K562 (cell line): ENCODE data around the gene HECW1. TPM values are rescaled to one million over a fixed set of nuclear protein-coding genes. Genes with fewer than 3 reads are reported as not detected.
A peak's percentile ranks its signal among the peaks of the same experiment; 100 is the strongest.

ENCODE experiments used
- ARID1B ChIP-seq: fragments of 450-650 bp; IDR thresholded peaks from 2 replicates; pipeline ENCODE4 v1.6.1; 2016; ENCODE audit warnings: antibody characterized with exemption, mild to moderate bottlenecking, inconsistent platforms
- BRCA1 ChIP-seq, 2 experiments: fragments of 450-650 bp in 1 of 2; sonication (generic) in 1 of 2; formaldehyde crosslinking in 1 of 2; IDR thresholded peaks; 2 replicates each; pipeline versions ENCODE4 v1.5.0 to v1.6.1; 2017 to 2020; ENCODE audit warnings: mild to moderate bottlenecking in 1 of 2, missing genetic modification reagents in 1 of 2
- BRD4 ChIP-seq: fragments of 200-600 bp; sonication (generic); IDR thresholded peaks from 2 replicates; pipeline ENCODE4 v1.6.1; 2017; ENCODE audit warnings: inconsistent platforms
- COPS2 ChIP-seq: fragments of 450-650 bp; conservative IDR thresholded peaks from 2 replicates; pipeline ENCODE4 v1.6.1; 2016; ENCODE audit warnings: mild to moderate bottlenecking, moderate library complexity
- DPF2 ChIP-seq: fragments of 450-650 bp; IDR thresholded peaks from 2 replicates; pipeline ENCODE4 v1.6.1; 2016
- EHMT2 ChIP-seq: fragments of 450-650 bp; IDR thresholded peaks from 2 replicates; pipeline ENCODE4 v1.6.1; 2018; ENCODE audit warnings: antibody characterized with exemption
- L3MBTL2 ChIP-seq: fragments of 450-650 bp; IDR thresholded peaks from 2 replicates; pipeline ENCODE4 v1.6.1; 2016; ENCODE audit warnings: mild to moderate bottlenecking, moderate library complexity
- MEIS2 ChIP-seq: fragments of 450-650 bp; IDR thresholded peaks from 2 replicates; pipeline ENCODE4 v1.6.1; 2014; ENCODE audit warnings: mild to moderate bottlenecking; ENCODE audit not compliant: partially characterized antibody
- NFIC ChIP-seq: fragments of 450-650 bp; IDR thresholded peaks from 2 replicates; pipeline ENCODE4 v1.6.1; 2017; ENCODE audit warnings: mild to moderate bottlenecking, inconsistent platforms
- NR2F6 ChIP-seq: fragments of 450-650 bp; formaldehyde crosslinking; IDR thresholded peaks from 2 replicates; pipeline ENCODE4 v1.4.0; 2020; ENCODE audit warnings: mild to moderate bottlenecking
- PHB ChIP-seq: fragments of 250-450 bp; sonication (Bioruptor Pico); IDR thresholded peaks from 2 replicates; pipeline ENCODE4 v1.5.0; 2021
- PHB2 ChIP-seq: fragments of 450-650 bp; IDR thresholded peaks from 2 replicates; pipeline ENCODE4 v1.6.1; 2017; ENCODE audit warnings: low read depth
- POLR2AphosphoS2 ChIP-seq: IDR thresholded peaks from 2 replicates; pipeline ENCODE4 v1.6.1; 2012; ENCODE audit warnings: low read length, improper control_type of control experiment
- POLR2AphosphoS5 ChIP-seq: IDR thresholded peaks from 2 replicates; pipeline ENCODE4 v1.6.1; 2011; ENCODE audit warnings: mild to moderate bottlenecking, low read depth, low read length, moderate library complexity; ENCODE audit not compliant: control insufficient read depth, insufficient read depth
- PURB ChIP-seq: sonication (generic); formaldehyde crosslinking; IDR thresholded peaks from 2 replicates; pipeline ENCODE4 v1.9.0; 2021; ENCODE audit warnings: low read depth, mild to moderate bottlenecking, missing genetic modification reagents
- RB1 ChIP-seq: fragments of 450-650 bp; IDR thresholded peaks from 2 replicates; pipeline ENCODE4 v1.6.1; 2017; ENCODE audit warnings: low read depth, mild to moderate bottlenecking
- RBM25 ChIP-seq: fragments of 200-400 bp; formaldehyde crosslinking; IDR thresholded peaks from 2 replicates; pipeline ENCODE4 v1.6.1; 2018; ENCODE audit warnings: low read length, low read depth, moderate library complexity; ENCODE audit not compliant: severe bottlenecking
- RFX7 ChIP-seq: fragments of 250-450 bp; sonication (Bioruptor Pico); IDR thresholded peaks from 2 replicates; pipeline ENCODE4 v1.5.1; 2021; ENCODE audit warnings: mild to moderate bottlenecking
- SNRNP70 ChIP-seq: fragments of 200-400 bp; formaldehyde crosslinking; optimal IDR thresholded peaks from 2 replicates; pipeline ENCODE3; 2017; ENCODE audit warnings: low read depth, low read length
- WHSC1 ChIP-seq: IDR thresholded peaks from one replicate; pipeline ENCODE4 v1.6.1; 2012; ENCODE audit warnings: low read length, control low read depth, inconsistent platforms
- ZNF133 ChIP-seq: fragments of 250-450 bp; sonication (Bioruptor Pico); IDR thresholded peaks from 2 replicates; pipeline ENCODE4 v1.4.0; 2020; ENCODE audit warnings: mild to moderate bottlenecking
- ZNF224 ChIP-seq: sonication (generic); formaldehyde crosslinking; IDR thresholded peaks from 2 replicates; pipeline ENCODE4 v1.8.0; 2022; ENCODE audit warnings: mild to moderate bottlenecking, missing genetic modification reagents
- ZNF551 ChIP-seq: fragments of 250-450 bp; sonication (Bioruptor Pico); IDR thresholded peaks from 2 replicates; pipeline ENCODE4 v1.5.0; 2021; ENCODE audit warnings: mild to moderate bottlenecking, moderate library complexity
- ZNF57 ChIP-seq: fragments of 450-650 bp; formaldehyde crosslinking; IDR thresholded peaks from 2 replicates; pipeline ENCODE4 v1.4.0; 2020; ENCODE audit warnings: mild to moderate bottlenecking, moderate library complexity
- polyA plus RNA-seq, 8 experiments: library from polyadenylated mRNA; depleted of rRNA in 4 of 8; stranded (reverse) in 5 of 8; unstranded in 3 of 8; fragments of >200 nt; fragmentation: Nextera tagmentation in 2 of 8; fragmentation: Illumina TruSeq in 1 of 8; extraction: Ambion mirVana in 2 of 8; extraction: Trizol in 1 of 8; gene quantifications; 2 replicates each; pipeline versions ENCODE4 v1.2.1 to v1.2.3, GENCODE V29; 2011 to 2014; ENCODE audit warnings: inconsistent platforms in 1 of 8, missing spikeins in 1 of 8
- total RNA-seq, 7 experiments: library from RNA; depleted of rRNA in 6 of 7; stranded (reverse); fragments of >200 nt in 6 of 7; fragmentation: Illumina TruSeq in 2 of 7; extraction: Trizol in 2 of 7; gene quantifications; 2 replicates each; pipeline versions ENCODE4 v1.2.1 to v1.2.3, GENCODE V29; 2011 to 2021; ENCODE audit warnings: low replicate concordance in 1 of 7
- TF ChIP-seq, protein P1 (sequence below): fragments of 250-450 bp; sonication (Bioruptor Pico); IDR thresholded peaks from 2 replicates; pipeline ENCODE4 v1.8.0; 2022; ENCODE audit warnings: inconsistent platforms
- TF ChIP-seq, protein P2 (sequence below): fragments of 450-650 bp; formaldehyde crosslinking; conservative IDR thresholded peaks from 2 replicates; pipeline ENCODE4 v1.4.0; 2022; ENCODE audit warnings: mild to moderate bottlenecking, missing genetic modification characterization
- TF ChIP-seq, protein P3 (sequence below): sonication (generic); formaldehyde crosslinking; IDR thresholded peaks from 2 replicates; pipeline ENCODE4 v1.8.0; 2022; ENCODE audit warnings: mild to moderate bottlenecking, missing genetic modification reagents

The HECW1 gene
- total and polyA plus RNA-seq, 9 of the 15 experiments (the other 6 are each of a cell fraction or from before 2014, with no cell fraction given): 0.07 to 0.31 (median 0.13) TPM; not detected in 4

- TF ChIP-seq, protein P1, sequence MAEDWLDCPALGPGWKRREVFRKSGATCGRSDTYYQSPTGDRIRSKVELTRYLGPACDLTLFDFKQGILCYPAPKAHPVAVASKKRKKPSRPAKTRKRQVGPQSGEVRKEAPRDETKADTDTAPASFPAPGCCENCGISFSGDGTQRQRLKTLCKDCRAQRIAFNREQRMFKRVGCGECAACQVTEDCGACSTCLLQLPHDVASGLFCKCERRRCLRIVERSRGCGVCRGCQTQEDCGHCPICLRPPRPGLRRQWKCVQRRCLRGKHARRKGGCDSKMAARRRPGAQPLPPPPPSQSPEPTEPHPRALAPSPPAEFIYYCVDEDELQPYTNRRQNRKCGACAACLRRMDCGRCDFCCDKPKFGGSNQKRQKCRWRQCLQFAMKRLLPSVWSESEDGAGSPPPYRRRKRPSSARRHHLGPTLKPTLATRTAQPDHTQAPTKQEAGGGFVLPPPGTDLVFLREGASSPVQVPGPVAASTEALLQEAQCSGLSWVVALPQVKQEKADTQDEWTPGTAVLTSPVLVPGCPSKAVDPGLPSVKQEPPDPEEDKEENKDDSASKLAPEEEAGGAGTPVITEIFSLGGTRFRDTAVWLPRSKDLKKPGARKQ (CRISPR knock-in tag): no peak
- TF ChIP-seq ZNF133 (CRISPR knock-in tag) (no peak), PHB (CRISPR knock-in tag) (no peak), NR2F6 (CRISPR knock-in tag) (no peak), MEIS2 (peak; percentile 18), SNRNP70 (no peak), ZNF57 (CRISPR knock-in tag) (no peak), PURB (no peak), NFIC (peak; percentile 67), BRCA1 (IDR thresholded peaks at IDR 0.05) (no peak), BRCA1 (CRISPR knock-in tag; IDR thresholded peaks at IDR 0.05) (no peak), RFX7 (CRISPR knock-in tag) (no peak), RB1 (no peak), L3MBTL2 (no peak), WHSC1 (no peak), PHB2 (no peak), ZNF551 (CRISPR knock-in tag) (no peak), ZNF224 (no peak), COPS2 (no peak), POLR2AphosphoS2 (no peak), DPF2 (no peak), EHMT2 (no peak), BRD4 (no peak), POLR2AphosphoS5 (no peak), ARID1B (no peak), RBM25 (no peak)
- TF ChIP-seq, protein P2, sequence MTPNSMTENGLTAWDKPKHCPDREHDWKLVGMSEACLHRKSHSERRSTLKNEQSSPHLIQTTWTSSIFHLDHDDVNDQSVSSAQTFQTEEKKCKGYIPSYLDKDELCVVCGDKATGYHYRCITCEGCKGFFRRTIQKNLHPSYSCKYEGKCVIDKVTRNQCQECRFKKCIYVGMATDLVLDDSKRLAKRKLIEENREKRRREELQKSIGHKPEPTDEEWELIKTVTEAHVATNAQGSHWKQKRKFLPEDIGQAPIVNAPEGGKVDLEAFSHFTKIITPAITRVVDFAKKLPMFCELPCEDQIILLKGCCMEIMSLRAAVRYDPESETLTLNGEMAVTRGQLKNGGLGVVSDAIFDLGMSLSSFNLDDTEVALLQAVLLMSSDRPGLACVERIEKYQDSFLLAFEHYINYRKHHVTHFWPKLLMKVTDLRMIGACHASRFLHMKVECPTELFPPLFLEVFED (CRISPR knock-in tag): 0 out of 2 replicates have a peak, but pooled peaks have one; percentile 53
- TF ChIP-seq, protein P3, sequence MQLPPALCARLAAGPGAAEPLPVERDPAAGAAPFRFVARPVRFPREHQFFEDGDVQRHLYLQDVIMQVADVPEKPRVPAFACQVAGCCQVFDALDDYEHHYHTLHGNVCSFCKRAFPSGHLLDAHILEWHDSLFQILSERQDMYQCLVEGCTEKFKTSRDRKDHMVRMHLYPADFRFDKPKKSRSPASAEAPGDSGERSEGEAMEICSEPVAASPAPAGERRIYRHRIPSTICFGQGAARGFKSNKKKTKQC (CRISPR knock-in tag): no peak
Observed at GRCh38 chr7:43465581-43466554, 353.4 kb downstream of the HECW1 start (continued).
